ENCODE data around the gene NCAM2. TPM values are rescaled to one million over a fixed set of nuclear protein-coding genes. Genes with fewer than 3 reads are reported as not detected.

The NCAM2 gene
- polyA plus RNA-seq, 4 donors, result 0.65 to 1.7 TPM; not detected in 2

DNA sequence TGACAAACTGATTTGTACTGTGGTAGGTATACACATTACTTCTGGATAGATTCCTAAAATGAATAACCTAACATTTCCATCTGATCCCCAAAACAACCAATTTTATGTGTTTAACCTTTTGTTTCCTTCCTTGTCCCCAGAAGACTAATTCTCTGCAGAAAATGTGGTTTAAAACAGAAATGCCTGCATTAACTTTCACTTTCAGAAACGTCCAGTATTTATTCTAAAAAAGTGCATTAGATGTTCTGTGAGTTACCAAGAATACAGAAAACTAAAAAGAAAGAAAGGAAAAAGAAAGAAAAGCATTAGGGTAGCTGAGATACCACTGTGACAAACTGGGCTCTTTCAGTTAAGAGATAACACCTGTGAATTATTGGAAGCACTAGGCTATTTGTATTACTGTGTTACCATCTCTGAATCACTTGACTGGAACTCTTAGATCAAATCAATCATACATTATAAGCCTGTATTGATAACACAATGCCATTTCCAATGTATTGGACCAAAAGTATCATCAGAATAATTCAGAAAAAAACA, 177.7 kb downstream of the NCAM2 start:
- Histone ChIP-seq H3K36me3 (ENCODE audit: control insufficient read depth in 3 of 3, insufficient read depth in 2 of 3, low read depth in 1 of 3, low read length in 3 of 3) (no peaks in the 10 kb centered on the region), H3K4me3 (ENCODE audit: low read depth in 1 of 3, low read length in 3 of 3) (no peak overlapping the region), H3K4me1 (ENCODE audit: control insufficient read depth in 3 of 3, insufficient read depth in 2 of 3, low read depth in 1 of 3, low read length in 2 of 3) (no peaks in the 10 kb centered on the region), H3K27me3 (ENCODE audit: control insufficient read depth in 3 of 3, insufficient read depth in 3 of 3, low read length in 3 of 3) (no peaks in the 10 kb centered on the region), H3K27ac (ENCODE audit: low read depth in 1 of 3, low read length in 2 of 3) (no peak overlapping the region), H3K9me3 (ENCODE audit: control insufficient read depth in 2 of 2, insufficient read depth in 1 of 2, low read depth in 1 of 2, low read length in 1 of 2) (no peaks in the 10 kb centered on the region)
- FAIRE-seq, result no peak
- DNase-seq, result no peak
- 5 to 13% (median 5%) methylated on average over 1 of the region's 1 CpG for WGBS, 3 donors

DNA sequence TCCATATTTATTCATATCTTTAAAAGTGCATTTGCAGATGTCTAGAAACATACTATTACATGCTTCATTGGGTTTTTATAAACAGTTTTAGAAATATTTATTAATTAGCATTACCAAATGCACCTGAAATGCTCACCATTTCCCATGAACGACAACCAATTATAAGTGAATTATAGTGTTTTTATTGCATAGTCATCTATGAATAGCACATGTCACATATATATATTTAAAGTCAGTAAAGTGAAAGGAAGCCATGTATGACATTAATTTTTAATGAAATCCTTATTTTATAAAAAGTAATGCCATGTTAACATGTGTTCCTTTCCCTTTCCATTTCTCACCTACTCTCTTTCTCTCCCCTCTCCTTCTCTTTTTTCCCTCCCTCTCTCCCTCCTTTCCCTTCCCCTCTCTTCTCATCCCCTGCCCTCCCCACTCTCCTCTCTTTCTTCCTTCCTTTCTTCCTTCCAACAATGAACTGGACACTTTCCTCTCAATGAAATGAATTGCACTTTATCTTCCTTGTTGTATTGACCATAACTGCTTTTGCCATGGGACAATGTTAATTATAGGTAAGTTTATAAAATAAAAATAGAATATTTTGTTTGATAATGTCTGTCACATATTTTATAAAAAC, 179.3 kb downstream of the NCAM2 start:
- DNase-seq (no peak), FAIRE-seq (no peak)
- Histone ChIP-seq H3K36me3 (ENCODE audit: control insufficient read depth in 3 of 3, insufficient read depth in 2 of 3, low read depth in 1 of 3, low read length in 3 of 3) (no peaks in the 10 kb centered on the region), H3K9me3 (ENCODE audit: control insufficient read depth in 2 of 2, insufficient read depth in 1 of 2, low read depth in 1 of 2, low read length in 1 of 2) (no peaks in the 10 kb centered on the region), H3K4me3 (ENCODE audit: low read depth in 1 of 3, low read length in 3 of 3) (no peak overlapping the region), H3K4me1 (ENCODE audit: control insufficient read depth in 3 of 3, insufficient read depth in 2 of 3, low read depth in 1 of 3, low read length in 2 of 3) (no peaks in the 10 kb centered on the region), H3K27me3 (ENCODE audit: control insufficient read depth in 3 of 3, insufficient read depth in 3 of 3, low read length in 3 of 3) (no peaks in the 10 kb centered on the region), H3K27ac (ENCODE audit: low read depth in 1 of 3, low read length in 2 of 3) (no peak overlapping the region)
- 82 to 83% (median 83%) methylated on average over 1 of the region's 1 CpG for WGBS, 3 donors

DNA sequence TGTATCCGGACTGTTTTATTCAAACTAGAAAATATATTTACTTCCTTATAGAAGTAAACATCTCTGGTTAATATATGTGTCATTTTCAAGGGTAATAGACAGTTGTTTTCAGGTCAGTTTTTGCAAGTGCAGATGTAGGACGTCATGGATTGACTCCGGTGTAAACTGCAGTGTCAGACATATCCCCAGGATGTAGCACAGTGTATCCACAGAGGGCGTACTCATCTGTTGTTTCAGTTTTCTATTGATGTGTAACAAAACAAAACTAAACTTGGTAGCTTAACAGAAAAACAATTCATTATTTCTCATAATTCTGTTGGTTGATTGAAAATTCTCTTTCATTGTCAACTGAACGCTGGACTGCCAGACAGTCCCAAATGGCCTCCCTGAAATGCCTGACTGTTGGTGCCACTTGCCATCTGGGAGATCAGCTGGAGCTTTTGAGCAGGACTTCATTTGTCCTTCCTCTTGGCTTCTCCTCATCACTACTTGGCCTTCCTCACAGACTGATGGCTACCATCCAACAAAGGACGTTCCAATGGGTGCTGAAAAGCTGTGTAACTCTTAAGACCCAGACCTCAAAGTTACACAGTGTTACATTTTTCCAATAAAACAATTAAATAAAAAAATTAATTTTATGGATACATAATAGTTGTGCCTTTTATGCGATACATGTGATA, 181.6 kb downstream of the NCAM2 start:
- Histone ChIP-seq H3K4me1 (ENCODE audit: control insufficient read depth in 3 of 3, insufficient read depth in 2 of 3, low read depth in 1 of 3, low read length in 2 of 3) (no peaks in the 10 kb centered on the region), H3K36me3 (ENCODE audit: control insufficient read depth in 3 of 3, insufficient read depth in 2 of 3, low read depth in 1 of 3, low read length in 3 of 3) (no peaks in the 10 kb centered on the region), H3K27me3 (ENCODE audit: control insufficient read depth in 3 of 3, insufficient read depth in 3 of 3, low read length in 3 of 3) (no peaks in the 10 kb centered on the region), H3K4me3 (ENCODE audit: low read depth in 1 of 3, low read length in 3 of 3) (no peak overlapping the region), H3K27ac (ENCODE audit: low read depth in 1 of 3, low read length in 2 of 3) (no peak overlapping the region), H3K9me3 (ENCODE audit: control insufficient read depth in 2 of 2, insufficient read depth in 1 of 2, low read depth in 1 of 2, low read length in 1 of 2) (no peaks in the 10 kb centered on the region)
- FAIRE-seq, result no peak
- 72 to 80% (median 77%) methylated on average over 7 of the region's 7 CpGs for WGBS, 3 donors
- DNase-seq, result no peak

DNA sequence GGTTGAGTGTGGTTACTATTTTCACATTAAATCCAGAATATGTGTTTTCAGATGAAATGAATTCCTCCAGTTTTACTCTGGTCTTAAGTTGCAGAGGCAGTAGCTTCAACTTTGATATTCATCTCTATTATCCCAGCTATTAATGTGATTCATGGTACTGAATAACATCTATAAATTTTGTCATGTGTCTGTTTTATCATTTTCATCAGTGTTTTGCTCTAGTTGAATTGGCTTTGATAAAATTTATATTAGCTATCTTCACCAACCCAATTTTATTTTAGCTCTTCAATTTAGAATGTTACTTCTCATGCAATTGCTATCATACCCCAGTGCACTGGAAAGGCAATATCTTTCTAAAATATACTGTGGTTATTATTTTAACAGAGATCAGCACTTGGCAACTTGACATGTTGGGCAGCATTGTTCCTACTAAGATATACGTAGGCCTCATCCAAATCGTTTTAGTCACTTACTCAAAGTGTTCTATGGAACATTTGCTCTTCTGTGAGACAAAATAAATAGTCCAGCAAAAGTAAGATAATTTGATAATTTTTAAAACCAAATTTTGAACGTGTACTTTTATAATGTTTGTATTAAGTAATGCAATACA, 184.3 kb downstream of the NCAM2 start:
- WGBS, 3 donors, result 56 to 71% (median 58%) methylated on average over 3 of the region's 3 CpGs
- no peak overlapping the region for H3K4me3 ChIP-seq (ENCODE audit: low read depth in 1 of 3, low read length in 3 of 3)
- no peak for DNase-seq
- H3K27me3 ChIP-seq (ENCODE audit: control insufficient read depth in 3 of 3, insufficient read depth in 3 of 3, low read length in 3 of 3), result no peaks in the 10 kb centered on the region
- FAIRE-seq, result no peak
- H3K9me3 ChIP-seq (ENCODE audit: control insufficient read depth in 2 of 2, insufficient read depth in 1 of 2, low read depth in 1 of 2, low read length in 1 of 2), result no peaks in the 10 kb centered on the region
- no peaks in the 10 kb centered on the region for H3K36me3 ChIP-seq (ENCODE audit: control insufficient read depth in 3 of 3, insufficient read depth in 2 of 3, low read depth in 1 of 3, low read length in 3 of 3)
- H3K27ac ChIP-seq (ENCODE audit: low read depth in 1 of 3, low read length in 2 of 3), result no peak overlapping the region
- H3K4me1 ChIP-seq (ENCODE audit: control insufficient read depth in 3 of 3, insufficient read depth in 2 of 3, low read depth in 1 of 3, low read length in 2 of 3), result no peaks in the 10 kb centered on the region

DNA sequence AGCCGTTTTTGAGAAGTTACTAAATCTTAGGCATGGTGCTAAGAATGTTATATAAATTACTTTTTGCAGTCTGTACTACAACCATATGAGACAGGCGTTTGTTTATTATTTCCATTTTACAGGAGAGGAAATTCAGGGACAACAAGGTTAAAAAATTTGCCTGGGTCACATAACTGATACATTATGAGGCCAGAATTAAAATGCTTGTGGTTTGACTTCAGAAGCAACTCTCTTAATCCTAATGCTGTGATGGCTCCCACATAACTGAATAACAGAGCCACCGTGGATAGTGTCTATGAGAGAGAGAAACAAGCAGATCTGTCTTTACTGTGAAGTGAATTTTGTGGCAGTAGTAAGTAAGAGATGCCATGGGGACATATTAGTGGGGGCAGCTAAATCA, 184.9 kb downstream of the NCAM2 start:
- Histone ChIP-seq H3K27me3 (ENCODE audit: control insufficient read depth in 3 of 3, insufficient read depth in 3 of 3, low read length in 3 of 3) (no peaks in the 10 kb centered on the region), H3K9me3 (ENCODE audit: control insufficient read depth in 2 of 2, insufficient read depth in 1 of 2, low read depth in 1 of 2, low read length in 1 of 2) (no peaks in the 10 kb centered on the region), H3K4me1 (ENCODE audit: control insufficient read depth in 3 of 3, insufficient read depth in 2 of 3, low read depth in 1 of 3, low read length in 2 of 3) (no peaks in the 10 kb centered on the region), H3K4me3 (ENCODE audit: low read depth in 1 of 3, low read length in 3 of 3) (no peak overlapping the region), H3K27ac (ENCODE audit: low read depth in 1 of 3, low read length in 2 of 3) (no peak overlapping the region), H3K36me3 (ENCODE audit: control insufficient read depth in 3 of 3, insufficient read depth in 2 of 3, low read depth in 1 of 3, low read length in 3 of 3) (no peaks in the 10 kb centered on the region)
- FAIRE-seq, result no peak
- 65 to 80% (median 78%) methylated on average over 3 of the region's 3 CpGs for WGBS, 3 donors
- no peak for DNase-seq

DNA sequence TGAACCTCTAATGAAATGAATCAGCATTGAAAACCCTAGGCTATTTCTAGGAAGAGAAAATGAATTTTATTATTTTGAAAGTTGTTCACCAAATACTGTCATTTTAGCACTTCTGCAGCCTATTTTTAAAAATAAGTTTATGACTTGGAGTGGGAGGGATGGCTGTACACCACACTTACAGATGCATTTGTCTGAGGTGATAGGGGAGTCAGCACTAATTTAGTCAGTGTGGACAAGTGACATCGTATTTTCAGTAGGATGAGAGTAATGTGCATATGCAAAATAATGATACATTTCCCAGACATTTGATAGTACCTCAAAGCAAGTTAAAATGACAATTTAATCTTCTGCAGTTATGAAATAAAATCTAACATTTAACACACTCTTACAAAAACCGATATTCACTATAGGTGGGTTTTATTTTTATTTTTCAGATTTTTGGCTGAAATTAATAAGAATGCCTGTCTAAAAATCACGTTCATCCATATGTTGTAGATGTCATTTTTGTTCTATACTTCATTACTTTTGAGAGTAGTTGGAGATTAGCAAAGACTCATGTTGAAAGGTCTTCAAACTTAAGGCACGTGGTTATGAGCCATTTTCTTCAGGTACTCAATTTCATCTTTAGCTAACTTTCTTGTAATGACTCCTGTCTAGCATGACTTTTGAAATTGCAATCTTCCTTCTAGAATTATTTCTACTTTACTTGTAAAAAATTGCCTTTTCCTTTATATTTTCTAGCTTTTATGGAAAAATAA, 186.7 kb downstream of the NCAM2 start:
- 62 to 81% (median 69%) methylated on average over 4 of the region's 4 CpGs for WGBS, 3 donors
- H3K4me1 ChIP-seq (ENCODE audit: control insufficient read depth in 3 of 3, insufficient read depth in 2 of 3, low read depth in 1 of 3, low read length in 2 of 3), result no peaks in the 10 kb centered on the region
- no peaks in the 10 kb centered on the region for H3K36me3 ChIP-seq (ENCODE audit: control insufficient read depth in 3 of 3, insufficient read depth in 2 of 3, low read depth in 1 of 3, low read length in 3 of 3)
- FAIRE-seq, result no peak
- no peaks in the 10 kb centered on the region for H3K9me3 ChIP-seq (ENCODE audit: control insufficient read depth in 2 of 2, insufficient read depth in 1 of 2, low read depth in 1 of 2, low read length in 1 of 2)
- DNase-seq, result no peak
- H3K27me3 ChIP-seq (ENCODE audit: control insufficient read depth in 3 of 3, insufficient read depth in 3 of 3, low read length in 3 of 3), result no peaks in the 10 kb centered on the region
- H3K27ac ChIP-seq (ENCODE audit: low read depth in 1 of 3, low read length in 2 of 3), result no peak overlapping the region
- H3K4me3 ChIP-seq (ENCODE audit: low read depth in 1 of 3, low read length in 3 of 3), result no peak overlapping the region

DNA sequence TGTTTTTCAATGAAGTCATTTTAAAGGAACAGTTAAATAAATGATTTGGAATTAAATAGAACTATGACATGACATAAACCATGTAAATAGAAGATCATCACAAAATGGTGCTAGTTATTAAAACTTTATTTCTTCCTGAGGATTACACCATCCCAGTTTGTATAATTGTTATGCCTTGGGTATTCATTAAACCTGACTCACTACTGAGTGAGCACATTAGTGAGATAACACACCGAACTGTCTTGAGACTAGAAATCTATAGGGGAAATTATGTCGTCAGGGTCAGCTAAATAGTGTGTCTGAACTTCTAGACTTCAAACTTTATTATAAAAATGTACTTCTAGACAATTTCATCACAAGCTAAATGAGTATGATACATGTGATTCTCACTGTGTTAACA, 189.4 kb downstream of the NCAM2 start:
- Histone ChIP-seq H3K27me3 (ENCODE audit: control insufficient read depth in 3 of 3, insufficient read depth in 3 of 3, low read length in 3 of 3) (no peaks in the 10 kb centered on the region), H3K36me3 (ENCODE audit: control insufficient read depth in 3 of 3, insufficient read depth in 2 of 3, low read depth in 1 of 3, low read length in 3 of 3) (no peaks in the 10 kb centered on the region), H3K27ac (ENCODE audit: low read depth in 1 of 3, low read length in 2 of 3) (no peak overlapping the region), H3K4me1 (ENCODE audit: control insufficient read depth in 3 of 3, insufficient read depth in 2 of 3, low read depth in 1 of 3, low read length in 2 of 3) (no peaks in the 10 kb centered on the region), H3K4me3 (ENCODE audit: low read depth in 1 of 3, low read length in 3 of 3) (no peak overlapping the region), H3K9me3 (ENCODE audit: control insufficient read depth in 2 of 2, insufficient read depth in 1 of 2, low read depth in 1 of 2, low read length in 1 of 2) (no peaks in the 10 kb centered on the region)
- DNase-seq (no peak), FAIRE-seq (no peak)
- 40 to 60% (median 51%) methylated on average over 2 of the region's 2 CpGs for WGBS, 3 donors

DNA sequence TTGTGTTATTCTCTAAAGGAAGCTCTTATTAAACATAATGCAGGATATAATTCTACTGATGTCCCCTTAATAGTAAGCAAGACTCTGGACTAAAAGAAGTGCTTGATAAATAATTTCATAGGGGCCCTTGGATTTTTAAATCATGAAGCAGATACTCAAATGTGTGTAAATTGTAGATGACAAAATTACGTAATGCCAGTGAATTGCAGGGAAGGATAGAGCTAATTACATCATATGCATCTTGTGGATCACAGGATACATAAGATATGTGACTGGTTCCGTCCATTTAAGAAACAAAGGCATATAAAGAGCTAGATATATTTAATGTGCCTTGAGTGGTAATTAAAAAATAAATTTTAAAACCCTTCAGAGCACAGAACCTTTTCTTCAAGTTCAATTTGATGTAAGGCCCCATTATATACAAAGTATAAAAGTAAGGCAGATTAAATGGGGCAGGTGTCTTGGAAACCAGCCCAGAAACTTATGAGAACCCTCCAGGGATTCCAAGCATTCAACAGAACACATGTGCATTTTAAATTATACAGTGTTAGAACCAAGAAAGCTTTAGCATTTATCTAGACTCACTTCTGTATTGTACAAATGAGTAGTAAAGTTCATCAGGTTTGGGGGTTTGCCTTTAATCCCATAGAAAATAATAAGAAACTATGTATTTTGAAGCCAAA, 190.4 kb downstream of the NCAM2 start:
- no peak for DNase-seq
- Histone ChIP-seq H3K4me1 (ENCODE audit: control insufficient read depth in 3 of 3, insufficient read depth in 2 of 3, low read depth in 1 of 3, low read length in 2 of 3) (no peaks in the 10 kb centered on the region), H3K27me3 (ENCODE audit: control insufficient read depth in 3 of 3, insufficient read depth in 3 of 3, low read length in 3 of 3) (no peaks in the 10 kb centered on the region), H3K27ac (ENCODE audit: low read depth in 1 of 3, low read length in 2 of 3) (no peak overlapping the region), H3K9me3 (ENCODE audit: control insufficient read depth in 2 of 2, insufficient read depth in 1 of 2, low read depth in 1 of 2, low read length in 1 of 2) (no peaks in the 10 kb centered on the region), H3K36me3 (ENCODE audit: control insufficient read depth in 3 of 3, insufficient read depth in 2 of 3, low read depth in 1 of 3, low read length in 3 of 3) (no peaks in the 10 kb centered on the region), H3K4me3 (ENCODE audit: low read depth in 1 of 3, low read length in 3 of 3) (no peak overlapping the region)
- no peak for FAIRE-seq
- WGBS, 3 donors, result 72 to 88% (median 75%) methylated on average over 2 of the region's 2 CpGs

All from small intestine (tissue), 7 donors.